ENCODE results near the gene PLOD3.
"Not testable (repeated sequence)": the region's sequence is repeated elsewhere in the genome, so short reads cannot be mapped to it uniquely, and the experiment has no call there.

PLOD3 gene

GRCh38 chr7:101210143-101210542 is 7.2 kb downstream of the PLOD3 start:
- no peak for DNase-seq

DNA sequence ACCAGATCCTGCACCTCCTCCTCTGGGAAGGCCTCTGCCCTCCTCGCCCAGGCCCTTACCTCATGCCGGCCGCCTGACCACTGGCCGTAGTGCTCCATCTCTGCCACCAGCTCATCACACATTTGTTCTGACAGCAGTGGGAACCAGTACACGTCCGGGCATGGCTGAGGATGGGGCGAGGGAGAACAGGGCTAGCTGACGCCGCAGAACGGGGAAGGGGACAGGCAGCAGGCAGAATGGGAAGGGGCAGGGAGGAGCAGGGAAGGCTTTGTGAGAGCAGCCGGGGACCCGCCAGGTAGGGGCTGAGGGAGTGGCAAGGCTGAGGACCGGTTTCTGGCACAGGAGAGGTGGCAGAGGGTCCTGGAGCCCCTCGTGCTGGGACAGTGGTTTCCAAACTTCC is 8.6 kb downstream of the PLOD3 start:
- DNase-seq, result no peak

- no peak for DNase-seq
These were observed 9.9 kb downstream of the PLOD3 start for GRCh38 chr7:101207459-101207858.

DNA sequence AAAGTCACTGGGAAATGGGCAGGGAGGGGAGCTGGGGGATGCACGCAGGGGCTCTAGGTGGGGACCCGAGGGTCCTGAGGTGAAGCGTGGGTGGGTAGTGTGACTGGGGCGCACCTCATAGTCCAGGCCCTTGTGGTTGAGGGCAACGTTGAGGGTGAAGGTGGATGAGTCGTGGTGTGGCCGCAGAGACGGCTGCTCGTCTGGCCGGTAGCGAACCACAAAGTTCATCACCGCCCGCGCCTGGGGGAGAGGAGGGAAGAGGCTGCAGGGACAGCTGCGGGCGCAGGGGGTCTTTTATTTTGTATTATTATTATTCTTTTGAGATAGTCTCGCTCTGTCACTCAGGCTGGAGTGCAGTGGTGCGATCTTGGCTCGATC is 10.7 kb downstream of the PLOD3 start:
- DNase-seq, result no peak

- no peak for DNase-seq
These were observed 11.3 kb downstream of the PLOD3 start for GRCh38 chr7:101205901-101206664.

DNA sequence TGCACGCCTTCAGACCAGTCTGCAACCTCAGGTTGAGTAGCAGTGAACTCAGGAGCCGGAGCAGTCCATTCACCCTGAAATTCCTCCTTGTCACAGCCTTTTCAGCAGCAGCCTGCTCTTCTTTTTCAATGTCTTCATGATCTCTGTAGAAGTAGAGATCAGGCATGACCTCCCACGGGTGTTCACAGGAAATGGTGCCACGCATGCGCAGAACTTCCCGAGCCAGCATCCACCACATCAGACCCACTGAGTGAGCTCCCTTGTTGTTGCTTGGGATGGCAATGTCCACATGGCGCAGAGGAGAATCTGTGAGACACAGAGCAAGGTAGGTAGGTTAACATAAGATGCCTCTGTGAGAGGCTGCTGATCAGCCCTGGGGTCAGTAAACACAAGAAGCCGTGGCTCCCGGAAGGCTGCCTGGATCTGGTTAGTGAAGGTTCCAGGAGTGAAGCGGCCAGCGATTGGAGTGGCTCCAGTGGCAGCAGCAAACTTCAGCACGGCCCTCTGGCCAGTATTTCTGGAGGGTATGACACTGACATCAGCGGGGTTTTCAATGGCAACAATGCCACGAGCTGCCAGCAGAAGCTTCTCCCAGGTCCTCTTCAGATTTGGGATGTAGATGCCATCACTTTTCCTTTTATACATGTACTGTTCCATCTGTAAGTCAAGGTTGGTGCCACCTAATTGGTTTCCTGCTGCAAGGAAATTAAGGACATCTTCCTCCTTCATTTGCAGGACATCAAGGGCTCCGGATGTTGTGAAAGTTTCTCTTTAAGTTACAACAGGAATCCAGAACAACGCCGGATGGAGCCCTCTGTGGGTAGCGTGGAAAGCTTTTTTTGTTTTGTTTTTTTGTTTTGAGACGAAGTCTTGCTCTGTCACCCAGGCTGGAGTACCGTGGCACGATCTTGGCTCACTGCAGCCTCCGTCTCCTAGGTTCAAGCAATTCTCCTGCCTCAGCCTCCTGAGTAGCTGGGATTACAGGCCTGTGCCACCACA is 13.3 kb downstream of the PLOD3 start:
- not testable (repeated sequence) for DNase-seq

GRCh38 chr7:101202603-101202918 is 14.8 kb downstream of the PLOD3 start:
- no peak for DNase-seq

GRCh38 chr7:101201695-101202602 is 15.4 kb downstream of the PLOD3 start:
- DNase-seq, result no peak

- no peak for DNase-seq
These were observed 16.4 kb downstream of the PLOD3 start, which contains the start of gene MOGAT3 for GRCh38 chr7:101200862-101201599. Gene MOGAT3 (minus strand): TSS chr7:101201036. CDS start chr7:101200854, 182 bp downstream.

DNA sequence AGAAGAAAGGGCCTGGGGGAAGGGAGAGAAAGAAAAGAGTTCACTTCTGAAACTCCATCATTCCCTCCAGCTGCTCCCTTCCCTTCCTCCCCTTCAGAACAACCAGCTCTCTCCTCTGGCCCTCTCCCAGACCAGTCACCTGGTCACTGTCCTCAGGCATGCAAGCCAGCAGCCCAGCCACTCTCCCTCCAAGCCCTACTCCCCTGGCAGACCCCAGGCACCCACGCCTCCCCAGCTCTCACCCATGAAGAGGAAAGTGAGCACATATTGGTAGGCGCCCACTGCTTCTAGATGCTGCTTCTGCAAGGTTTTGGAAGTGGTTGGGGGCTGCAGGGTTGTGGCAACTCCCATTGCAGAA is 16.9 kb downstream of the PLOD3 start:
- no peak for DNase-seq

DNA sequence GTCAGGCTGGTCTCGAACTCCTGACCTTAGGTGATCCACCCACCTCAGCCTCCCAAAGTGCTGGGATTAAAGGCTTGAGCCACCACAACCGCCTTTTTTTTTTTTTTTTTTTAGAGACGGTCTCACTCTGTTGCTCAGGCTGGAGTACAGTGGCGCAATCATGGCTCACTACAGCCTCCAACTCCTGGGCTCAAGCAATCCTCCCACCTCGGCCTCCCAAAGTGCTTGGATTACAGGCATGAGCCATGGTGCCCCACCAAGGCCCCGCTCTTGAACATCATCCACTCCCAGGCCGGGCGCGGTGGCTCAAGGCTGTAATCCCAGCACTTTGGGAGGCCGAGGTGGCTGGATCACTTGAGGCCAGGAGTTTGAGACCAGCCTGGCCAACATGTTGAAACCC is 17.9 kb downstream of the PLOD3 start:
- not testable (repeated sequence) for DNase-seq

GRCh38 chr7:101198476-101198875 is 18.9 kb downstream of the PLOD3 start:
- no peak for DNase-seq

GRCh38 chr7:101197991-101198390 is 19.4 kb downstream of the PLOD3 start:
- DNase-seq, result no peak

- no peak for DNase-seq
These were observed 21.5 kb downstream of the PLOD3 start for GRCh38 chr7:101195884-101196283.

DNA sequence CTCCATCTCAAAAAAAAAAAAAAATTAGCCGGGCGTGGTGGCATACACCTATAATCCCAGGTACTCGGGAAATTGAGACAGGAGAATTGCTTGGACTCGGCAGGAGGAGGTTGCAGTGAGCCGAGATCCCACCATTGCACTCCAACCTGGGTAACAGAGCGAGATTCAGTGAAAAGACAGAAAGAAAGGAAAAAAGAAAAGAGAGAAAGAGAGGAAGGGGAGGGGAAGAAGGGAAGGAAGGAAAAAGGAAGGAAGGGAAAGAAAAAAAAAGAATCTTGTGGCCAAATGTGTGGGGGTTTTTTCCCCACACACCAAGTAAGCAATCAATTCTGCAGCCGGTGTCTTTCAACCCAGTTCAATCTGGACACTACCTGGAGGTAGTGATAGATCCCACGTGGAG is 28.3 kb downstream of the PLOD3 start:
- no peak for DNase-seq

DNA sequence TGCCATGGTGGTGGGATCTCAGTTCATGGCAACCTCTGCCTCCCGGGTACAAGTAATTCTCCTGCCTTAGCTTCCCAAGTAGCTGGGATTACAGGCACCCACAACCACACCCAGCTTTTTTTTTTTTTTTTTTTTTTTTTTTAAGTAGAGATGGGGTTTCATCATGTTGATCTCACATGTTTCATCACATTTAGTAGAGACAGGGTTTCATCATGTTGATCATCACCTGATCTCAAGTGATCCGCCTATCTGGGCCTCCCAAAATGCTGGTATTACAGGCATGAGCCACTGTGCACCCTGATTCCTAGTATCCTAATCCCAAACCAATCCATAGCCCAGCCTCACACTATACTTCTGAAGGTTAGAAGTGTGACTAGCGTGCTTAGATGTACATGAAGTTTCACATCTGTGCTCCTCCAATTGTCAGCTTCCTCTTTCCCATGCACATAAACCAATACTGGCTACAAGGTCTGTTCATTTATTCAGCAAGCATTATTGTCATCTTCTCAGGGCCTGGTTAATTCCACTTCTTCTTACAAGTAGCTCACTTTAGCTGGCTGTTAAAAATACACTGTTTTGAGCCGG is 30.4 kb downstream of the PLOD3 start:
- DNase-seq, result no peak

GRCh38 chr7:101186194-101186593 is 31.2 kb downstream of the PLOD3 start:
- DNase-seq, result no peak

GRCh38 chr7:101185258-101185839 is 32.0 kb downstream of the PLOD3 start:
- DNase-seq, result no peak

GRCh38 chr7:101180130-101180755 is 37.1 kb downstream of the PLOD3 start, which contains the start of gene NAT16:
Gene NAT16 (minus strand): TSS chr7:101180293. CDS start chr7:101174807, 5,486 bp downstream.
- no peak for DNase-seq

- DNase-seq, result no peak
These were observed 37.7 kb downstream of the PLOD3 start for GRCh38 chr7:101179713-101180112.

- no peak for DNase-seq
These were observed 38.3 kb downstream of the PLOD3 start for GRCh38 chr7:101179117-101179516.

Data from activated CD8-positive, alpha-beta memory T cell treated with anti-CD3 and anti-CD28 coated beads, Interleukin-2, amount 50 U/mL, for 4 hours (primary cell).